K562 (cell line): ENCODE measurements around the gene ERCC6. TPM values are rescaled to one million over a fixed set of nuclear protein-coding genes. Genes with fewer than 3 reads are reported as not detected.

Experiments
- ATAC-seq: fragments of 200-7000 bp; cut with Tn5 transposase; 3 replicates; pipeline ENCODE4 v1.9.1; 2020; ENCODE audit warnings: moderate library complexity
- BruUV-seq: library from RNA; stranded (reverse); fragments of 400-500 nt; replicated peaks from 2 replicates; lab custom pipeline; 2021; lab: Mats Ljungman, UMichigan
- CTCF ChIA-PET: fragments of 300-600 bp; formaldehyde crosslinking; extraction: SDS; loops from one replicate; lab custom pipeline; 2021; ENCODE audit warnings: low intra/inter-chr PET ratio; lab: Yijun Ruan, JAX
- POLR2A ChIA-PET: fragments of 300-600, 350-650 bp; sonication (Branson Sonifier 250); formaldehyde crosslinking; extraction: SDS; loops from one replicate; lab custom pipeline; 2021; ENCODE audit warnings: antibody characterized with exemption, inconsistent platforms; lab: Yijun Ruan, JAX
- DNase-seq, 4 experiments: peaks; one replicate each; pipeline versions ENCODE4 v3.0.0 to v3.0.0-alpha.2; 2011 to 2018; ENCODE audit warnings: low spot score in 3 of 4, mixed read lengths in 3 of 4; ENCODE audit errors: extremely low read depth in 1 of 4
- FAIRE-seq: peaks from 2 replicates; lab custom pipeline; 2011; peaks lifted over from hg19 to GRCh38; lab: Jason Lieb, UNC
- H2AFZ ChIP-seq: 2 replicates; pipeline ENCODE4 v1.6.0; 2011; ENCODE audit warnings: low read depth, low read length, control low read depth, inconsistent platforms
- H3K27ac ChIP-seq: fragments of 200-600 bp; 3 replicates; pipeline ENCODE4 v1.8.0; 2011; ENCODE audit warnings: low read depth, mild to moderate bottlenecking, control low read depth, inconsistent platforms, low read length, moderate library complexity, mixed read lengths; ENCODE audit errors: extremely low read depth
- H3K27me3 ChIP-seq, 2 experiments: fragments of 300-600 bp in 1 of 2; 2 replicates in 1 of 2; 3 replicates in 1 of 2; pipeline versions ENCODE4 v1.6.0 to v1.8.0; 2011; ENCODE audit warnings: inconsistent platforms in 2 of 2, low read length in 2 of 2, mild to moderate bottlenecking in 1 of 2, mixed read lengths in 1 of 2, moderate library complexity in 1 of 2; ENCODE audit not compliant: control insufficient read depth in 2 of 2, insufficient read depth in 2 of 2
- H3K36me3 ChIP-seq: fragments of 300-600 bp; 3 replicates; pipeline ENCODE4 v1.8.0; 2011; ENCODE audit warnings: mild to moderate bottlenecking, low read length, inconsistent platforms; ENCODE audit not compliant: control insufficient read depth, insufficient read depth
- H3K4me1 ChIP-seq, 2 experiments: fragments of 200-600 bp in 1 of 2; replicated peaks in 1 of 2; 2 replicates in 1 of 2; 3 replicates in 1 of 2; pipeline versions ENCODE4 v1.5.1 to v1.8.0; 2011; ENCODE audit warnings: inconsistent platforms in 2 of 2, low read length in 2 of 2, mild to moderate bottlenecking in 1 of 2, mixed read lengths in 1 of 2, moderate library complexity in 1 of 2; ENCODE audit not compliant: control insufficient read depth in 2 of 2, insufficient read depth in 2 of 2
- H3K4me2 ChIP-seq: 2 replicates; pipeline ENCODE4 v1.6.1; 2011; ENCODE audit warnings: low read length, control low read depth, inconsistent platforms, mixed read lengths; ENCODE audit not compliant: insufficient read depth
- H3K4me3 ChIP-seq: fragments of 200-600 bp; sonication (generic), shearing (Covaris generic); 2 replicates; pipeline ENCODE4 v1.5.1; 2016; ENCODE audit warnings: control low read depth, inconsistent platforms
- H3K79me2 ChIP-seq: fragments of 200-600 bp; 3 replicates; pipeline ENCODE4 v1.8.0; 2011; ENCODE audit warnings: low read length, inconsistent platforms; ENCODE audit not compliant: control insufficient read depth, insufficient read depth
- H3K9ac ChIP-seq, 2 experiments: 2 replicates each; pipeline versions ENCODE4 v1.6.0 to v1.6.1; 2011; ENCODE audit warnings: low read depth in 2 of 2, low read length in 2 of 2, control low read depth in 1 of 2, inconsistent platforms in 1 of 2, mild to moderate bottlenecking in 1 of 2, mixed read lengths in 1 of 2; ENCODE audit not compliant: insufficient read depth in 1 of 2
- H3K9me1 ChIP-seq: one replicate; pipeline ENCODE4 v1.6.0; 2011; ENCODE audit warnings: inconsistent platforms, mild to moderate bottlenecking, low read length, moderate library complexity; ENCODE audit not compliant: control insufficient read depth, insufficient read depth
- H3K9me3 ChIP-seq: replicated peaks from 2 replicates; pipeline ENCODE4 v1.5.1; 2011; ENCODE audit warnings: low read depth, low read length, inconsistent platforms; ENCODE audit not compliant: control insufficient read depth, insufficient read depth
- H4K20me1 ChIP-seq: replicated peaks from 2 replicates; pipeline ENCODE4 v1.6.1; 2011; ENCODE audit warnings: low read length, inconsistent platforms, mixed read lengths; ENCODE audit not compliant: control insufficient read depth, insufficient read depth
- CC2D1A ChIP-seq: fragments of 450-650 bp; IDR thresholded peaks from 2 replicates; pipeline ENCODE4 v1.6.1; 2017; ENCODE audit warnings: mild to moderate bottlenecking
- FOXM1 ChIP-seq, 2 experiments: fragments of 450-650 bp in 1 of 2; sonication (generic) in 1 of 2; formaldehyde crosslinking in 1 of 2; IDR thresholded peaks; 2 replicates each; pipeline versions ENCODE4 v1.6.1 to v1.9.0; 2017 to 2022; ENCODE audit warnings: low read depth in 2 of 2, mild to moderate bottlenecking in 2 of 2, missing genetic modification reagents in 1 of 2, moderate library complexity in 1 of 2
- MCM3 ChIP-seq: fragments of 450-650 bp; IDR thresholded peaks from 2 replicates; pipeline ENCODE4 v1.6.1; 2016
- SMARCB1 ChIP-seq: IDR thresholded peaks from 2 replicates; pipeline ENCODE4 v1.6.1; 2011; ENCODE audit warnings: improper control_type of control experiment, low read depth; ENCODE audit not compliant: insufficient read length
- SPI1 ChIP-seq: IDR thresholded peaks from 2 replicates; pipeline ENCODE4 v1.6.1; 2011; ENCODE audit warnings: low read depth, low read length, control low read depth, borderline replicate concordance
- ZNF134 ChIP-seq: fragments of 250-450 bp; sonication (Bioruptor Pico); conservative IDR thresholded peaks from 2 replicates; pipeline ENCODE4 v1.4.0; 2020
- ZSCAN32 ChIP-seq: fragments of 450-650 bp; formaldehyde crosslinking; IDR thresholded peaks from 2 replicates; pipeline ENCODE4 v1.4.0; 2020; ENCODE audit warnings: mild to moderate bottlenecking, moderate library complexity
- WGBS: fragments of 100-300 bp; shearing (Covaris generic); methylation state at CpG from one replicate; pipeline ENCODE4 v1.1.6; 2016; ENCODE audit warnings: low coverage, mixed read lengths; ENCODE audit not compliant: insufficient coverage; ENCODE audit errors: missing lambda C conversion rate; 5-methylcytosine and 5-hydroxymethylcytosine counted together
- in situ Hi-C: fragments of 300-500 bp; cut with MboI; formaldehyde crosslinking; loops from 4 replicates; pipeline ENCODE4 v1.15.0; 2018; ENCODE audit warnings: inconsistent platforms, mixed read lengths
- intact Hi-C: fragments of 100-400 bp; cut with micrococcal nuclease; formaldehyde crosslinking; loops from 2 replicates; pipeline ENCODE4 v1.14.2; 2022
- polyA plus RNA-seq, 8 experiments: library from polyadenylated mRNA; depleted of rRNA in 4 of 8; stranded (reverse) in 5 of 8; unstranded in 3 of 8; fragments of >200 nt; fragmentation: Nextera tagmentation in 2 of 8; fragmentation: Illumina TruSeq in 1 of 8; extraction: Ambion mirVana in 2 of 8; extraction: Trizol in 1 of 8; gene quantifications; 2 replicates each; pipeline versions ENCODE4 v1.2.1 to v1.2.3, GENCODE V29; 2011 to 2014; ENCODE audit warnings: inconsistent platforms in 1 of 8, missing spikeins in 1 of 8
- total RNA-seq, 7 experiments: library from RNA; depleted of rRNA in 6 of 7; stranded (reverse); fragments of >200 nt in 6 of 7; fragmentation: Illumina TruSeq in 2 of 7; extraction: Trizol in 2 of 7; gene quantifications; 2 replicates each; pipeline versions ENCODE4 v1.2.1 to v1.2.3, GENCODE V29; 2011 to 2021; ENCODE audit warnings: low replicate concordance in 1 of 7

ERCC6 gene
- total and polyA plus RNA-seq, 9 of the 15 experiments (the other 6 are each of a cell fraction or from before 2014, with no cell fraction given), result 7.8 to 17.7 (median 11.8) TPM

- no peaks in the 10 kb centered on the region for H3K9me3 ChIP-seq
These were observed 52.9 kb downstream of the ERCC6 start for GRCh38 chr10:49486009-49486408.

GRCh38 chr10:49484486-49485235 lies 54.3 kb downstream of the ERCC6 start:
- Histone ChIP-seq H3K9me3 (no peaks in the 10 kb centered on the region), H3K27ac (no peak overlapping the region), H3K27me3 (no peaks in the 10 kb centered on the region), H3K4me2 (no peak overlapping the region), H3K9me1 (no peaks in the 10 kb centered on the region), H3K4me1 (no peaks in the 10 kb centered on the region), H3K9ac (no peak overlapping the region), H4K20me1 (no peaks in the 10 kb centered on the region), H2AFZ (no peak overlapping the region), H3K36me3 (no peaks in the 10 kb centered on the region; the same call in none of the 3 replicates), H3K4me3 (no peak overlapping the region), H3K79me2 (no peaks in the 10 kb centered on the region)
- ChIA-PET CTCF (no interaction called here), POLR2A (interaction anchor here (1.5 to 1.7 kb wide), 2 partner anchors 9 to 16 kb away, joined by 3 to 5 read pairs; no protein-coding TSS in a partner anchor)
- TF ChIP-seq ZNF134 (CRISPR knock-in tag), result no peak
- no peak for TF ChIP-seq FOXM1 (IDR thresholded peaks at IDR 0.05; ENCODE audit: low read depth)
- TF ChIP-seq FOXM1 (CRISPR knock-in tag; IDR thresholded peaks at IDR 0.05; ENCODE audit: low read depth), result no peak
- no peak for TF ChIP-seq MCM3
- intact Hi-C loops, result no loop called here
- ATAC-seq, result no peak
- in situ Hi-C loops, result no loop called here
- no peak for FAIRE-seq
- WGBS, result 76% methylated on average over 6 of the region's 6 CpGs
- no peak for DNase-seq
- no TSS peak for BruUV-seq

More at GRCh38 chr10:49486009-49486408, 52.9 kb downstream of the ERCC6 start:
- Histone ChIP-seq H3K79me2 (no peaks in the 10 kb centered on the region), H4K20me1 (no peaks in the 10 kb centered on the region), H3K4me1 (no peaks in the 10 kb centered on the region), H3K27me3 (no peaks in the 10 kb centered on the region), H3K4me2 (no peak overlapping the region), H3K27ac (no peak overlapping the region), H2AFZ (no peak overlapping the region), H3K9me1 (no peaks in the 10 kb centered on the region), H3K36me3 (no peaks in the 10 kb centered on the region; the same call in none of the 3 replicates), H3K9ac (no peak overlapping the region), H3K4me3 (no peak overlapping the region)
- in situ Hi-C loops, result no loop called here
- DNase-seq, result no peak
- FAIRE-seq, result no peak
- ChIA-PET CTCF (no interaction called here), POLR2A (interaction anchor here (1.5 to 1.7 kb wide), 2 partner anchors 10 to 15 kb away, joined by 3 to 5 read pairs; no protein-coding TSS in a partner anchor)
- ATAC-seq, result no peak
- intact Hi-C loops, result no loop called here
- 38% methylated on average over 1 of the region's 1 CpG for WGBS
- no TSS peak for BruUV-seq
- no peak for TF ChIP-seq SMARCB1
- no peak for TF ChIP-seq CC2D1A
- no peak for TF ChIP-seq ZSCAN32
- TF ChIP-seq SPI1, result no peak
